Esophagus squamous epithelium (tissue), 4 donors: ENCODE results near the gene ZNF491.

ENCODE experiments used
- POLR2A ChIP-seq, 4 donors: fragments of 450-650 bp; IDR thresholded peaks; one replicate each; pipeline ENCODE4 v1.6.1; 2017; ENCODE audit warnings: antibody characterized with exemption in 4 of 4, mild to moderate bottlenecking in 4 of 4, moderate library complexity in 3 of 4
- TF ChIP-seq, protein P1 (sequence below), 6 experiments: fragments of 450-650 bp in 4 of 6; fragments of 200-600 bp in 2 of 6; sonication (generic) in 2 of 6; IDR thresholded peaks; one replicate each; pipeline ENCODE4 v1.5.1; 2016 to 2019; ENCODE audit warnings: antibody characterized with exemption in 6 of 6, mild to moderate bottlenecking in 4 of 6, moderate library complexity in 4 of 6

DNA sequence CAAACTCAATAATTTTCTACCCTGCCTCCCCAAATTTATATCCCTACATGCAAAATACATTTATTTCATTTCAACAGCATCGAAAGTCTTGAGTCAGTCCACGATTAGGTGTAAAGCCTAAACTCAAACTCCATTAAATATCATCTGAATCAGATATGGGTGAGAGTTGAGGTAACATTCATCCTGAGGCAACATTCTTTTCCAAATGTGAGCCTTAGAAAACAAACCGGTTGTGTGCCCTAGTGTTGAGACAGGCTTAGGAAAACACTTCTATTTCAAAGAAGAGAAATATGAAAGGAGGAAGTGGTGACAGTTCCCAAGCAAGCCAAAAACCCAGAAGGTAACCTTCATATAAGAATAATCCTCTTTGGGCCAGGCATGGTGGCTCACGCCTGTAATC, 43.7 kb upstream of the ZNF491 start:
- TF ChIP-seq, protein P1, sequence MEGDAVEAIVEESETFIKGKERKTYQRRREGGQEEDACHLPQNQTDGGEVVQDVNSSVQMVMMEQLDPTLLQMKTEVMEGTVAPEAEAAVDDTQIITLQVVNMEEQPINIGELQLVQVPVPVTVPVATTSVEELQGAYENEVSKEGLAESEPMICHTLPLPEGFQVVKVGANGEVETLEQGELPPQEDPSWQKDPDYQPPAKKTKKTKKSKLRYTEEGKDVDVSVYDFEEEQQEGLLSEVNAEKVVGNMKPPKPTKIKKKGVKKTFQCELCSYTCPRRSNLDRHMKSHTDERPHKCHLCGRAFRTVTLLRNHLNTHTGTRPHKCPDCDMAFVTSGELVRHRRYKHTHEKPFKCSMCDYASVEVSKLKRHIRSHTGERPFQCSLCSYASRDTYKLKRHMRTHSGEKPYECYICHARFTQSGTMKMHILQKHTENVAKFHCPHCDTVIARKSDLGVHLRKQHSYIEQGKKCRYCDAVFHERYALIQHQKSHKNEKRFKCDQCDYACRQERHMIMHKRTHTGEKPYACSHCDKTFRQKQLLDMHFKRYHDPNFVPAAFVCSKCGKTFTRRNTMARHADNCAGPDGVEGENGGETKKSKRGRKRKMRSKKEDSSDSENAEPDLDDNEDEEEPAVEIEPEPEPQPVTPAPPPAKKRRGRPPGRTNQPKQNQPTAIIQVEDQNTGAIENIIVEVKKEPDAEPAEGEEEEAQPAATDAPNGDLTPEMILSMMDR (IDR thresholded peaks at IDR 0.05) = no peak
- TF ChIP-seq POLR2A (IDR thresholded peaks at IDR 0.05) = no peak
